ENCODE results near the gene FAM13A.
"Not testable (repeated sequence)": the region's sequence is repeated elsewhere in the genome, so short reads cannot be mapped to it uniquely, and the experiment has no call there.

The FAM13A gene

DNA sequence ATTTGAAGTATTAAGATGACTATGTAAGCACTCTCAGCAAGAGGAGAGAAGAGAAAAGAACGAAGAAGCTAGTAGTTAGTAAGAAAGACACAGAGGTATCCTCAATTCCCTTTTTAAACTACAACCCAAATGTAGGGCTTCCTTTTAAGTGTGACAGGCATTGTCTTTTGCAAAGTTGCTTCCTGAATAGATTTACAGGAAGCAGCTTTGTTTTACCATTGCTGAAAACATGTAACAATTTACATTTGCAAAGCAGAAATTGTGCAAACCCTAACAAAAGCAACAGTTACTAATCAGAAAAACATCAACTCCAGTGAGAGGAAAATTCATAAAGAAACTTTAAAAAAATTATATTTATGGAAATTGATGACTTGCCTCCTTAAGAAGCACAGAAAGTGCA lies 96.4 kb downstream of the FAM13A start:
- no peak for DNase-seq (ENCODE audit: low read depth)

- no peak for DNase-seq (ENCODE audit: low read depth)
Observed at GRCh38 chr4:88958080-88958479, 98.9 kb downstream of the FAM13A start.

GRCh38 chr4:88957570-88957969 lies 99.4 kb downstream of the FAM13A start:
- no peak for DNase-seq (ENCODE audit: low read depth)

DNA sequence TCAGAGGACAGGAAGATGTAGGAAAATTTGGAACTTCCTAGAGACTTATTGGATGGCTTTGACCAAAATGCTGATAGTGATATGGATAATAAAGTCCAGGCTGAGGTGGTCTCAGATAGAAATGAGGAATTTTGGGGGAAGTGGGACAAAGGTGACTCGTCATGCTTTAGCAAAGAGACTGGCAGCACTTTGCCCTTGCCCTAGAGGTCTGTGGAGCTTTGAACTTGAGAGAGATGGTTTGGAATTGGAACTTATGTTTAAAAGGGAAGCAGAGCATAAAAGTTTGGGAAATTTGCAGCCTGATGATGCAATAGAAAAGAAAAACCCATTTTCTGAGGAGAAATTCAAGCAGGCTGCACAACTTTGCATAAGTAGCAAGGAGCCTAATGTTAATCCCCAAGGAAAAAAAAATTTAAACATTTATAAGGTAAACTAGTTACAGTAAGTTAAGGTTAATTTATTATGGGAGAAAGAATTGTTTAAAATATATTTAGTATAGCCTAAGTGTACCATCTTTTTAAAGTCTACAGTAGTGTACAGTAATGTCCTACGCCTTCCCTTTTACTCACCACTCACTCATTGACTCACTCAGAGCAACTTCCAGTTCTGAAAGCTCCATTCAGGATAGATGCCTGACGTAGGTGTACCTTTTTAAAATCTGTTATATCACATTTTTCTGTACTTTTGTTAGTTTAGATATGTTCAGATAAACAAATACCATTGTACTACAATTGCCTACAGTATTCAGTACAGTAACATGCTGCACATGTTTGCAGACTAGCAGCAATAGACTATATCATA lies 101.2 kb downstream of the FAM13A start:
- DNase-seq (ENCODE audit: low read depth) = no peak

- DNase-seq (ENCODE audit: low read depth) = no peak
Observed at GRCh38 chr4:88953400-88953799, 103.6 kb downstream of the FAM13A start.

DNA sequence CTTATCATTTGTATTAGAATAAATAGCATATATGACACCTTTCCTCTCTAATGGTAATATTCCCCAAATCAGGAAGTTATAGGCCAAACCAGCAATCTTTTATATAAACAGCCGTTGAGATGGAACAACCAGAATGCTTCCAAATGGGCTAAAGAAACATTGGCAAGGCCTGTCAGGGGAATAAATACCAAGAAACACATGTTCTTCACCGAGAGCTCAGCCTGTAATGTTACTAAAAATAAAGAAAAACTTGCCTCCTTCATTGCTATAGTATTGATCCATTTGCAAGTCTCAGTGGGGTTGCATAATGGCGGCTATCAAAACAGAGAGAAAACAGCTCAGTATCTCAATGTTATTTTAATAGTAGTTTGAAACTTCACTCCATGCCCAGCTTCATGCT lies 104.9 kb downstream of the FAM13A start:
- DNase-seq (ENCODE audit: low read depth) = peak; percentile 55

DNA sequence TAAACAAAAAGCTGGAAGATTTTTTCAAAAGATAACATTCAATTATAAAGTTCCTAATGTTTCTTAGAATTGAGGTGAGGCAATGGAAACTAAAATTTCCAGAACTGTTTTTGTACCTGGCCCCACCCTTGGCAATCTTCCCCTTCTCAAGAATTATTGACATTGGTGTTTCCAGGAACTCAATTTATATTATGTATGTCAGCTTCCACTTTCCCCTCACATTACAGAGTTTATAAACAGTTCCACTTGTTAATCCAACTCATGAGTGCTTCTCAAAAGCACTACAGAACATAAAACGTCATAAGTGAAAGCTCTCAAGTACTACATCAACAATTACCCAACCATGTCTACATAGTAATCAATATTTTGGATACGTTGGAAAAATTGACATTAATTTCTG lies 107.4 kb downstream of the FAM13A start:
- no peak for DNase-seq (ENCODE audit: low read depth)

GRCh38 chr4:88940506-88940905 lies 116.5 kb downstream of the FAM13A start:
- no peak for DNase-seq (ENCODE audit: low read depth)

DNA sequence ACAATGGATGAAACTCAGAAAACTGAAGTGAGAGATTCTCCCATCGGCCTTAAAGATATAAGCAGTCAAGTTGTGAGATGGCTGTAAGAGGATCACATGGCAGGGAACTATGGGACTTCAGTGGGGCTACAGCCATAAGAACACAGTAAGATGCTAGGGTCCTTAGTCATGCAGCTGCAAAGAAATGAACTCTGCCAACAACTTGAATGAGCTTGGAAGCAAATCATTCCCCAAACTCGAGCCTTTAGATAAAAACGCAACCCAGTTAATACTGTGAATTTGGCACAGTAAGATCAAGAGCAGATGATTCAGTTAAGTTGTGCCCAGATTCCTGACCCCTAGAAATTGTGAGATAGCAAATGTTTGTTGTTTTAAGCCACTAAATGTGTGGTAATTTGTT lies 117.3 kb downstream of the FAM13A start:
- peak; percentile 51 for DNase-seq (ENCODE audit: low read depth)

DNA sequence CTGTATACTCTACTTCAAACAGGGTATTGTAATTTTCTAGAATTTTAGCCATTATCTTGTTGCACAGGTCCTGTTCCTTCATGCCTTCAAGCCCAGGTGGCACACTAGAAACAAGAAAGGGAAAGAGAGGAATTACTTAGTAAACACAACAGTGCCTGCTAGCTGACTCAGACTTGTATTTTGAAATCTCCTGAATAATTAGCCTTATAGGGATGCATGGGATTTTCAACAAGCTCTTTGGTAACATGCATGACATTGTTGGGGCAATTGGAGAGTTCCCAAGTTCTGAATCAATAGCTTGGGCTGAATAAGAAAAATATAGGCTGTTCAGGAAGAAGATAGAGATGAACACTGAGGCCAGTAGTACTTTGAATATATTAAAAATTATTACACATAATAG lies 118.8 kb downstream of the FAM13A start:
- DNase-seq (ENCODE audit: low read depth) = peak; percentile 83

- no peak for DNase-seq (ENCODE audit: low read depth)
Observed at GRCh38 chr4:88937081-88937480, 119.9 kb downstream of the FAM13A start.

DNA sequence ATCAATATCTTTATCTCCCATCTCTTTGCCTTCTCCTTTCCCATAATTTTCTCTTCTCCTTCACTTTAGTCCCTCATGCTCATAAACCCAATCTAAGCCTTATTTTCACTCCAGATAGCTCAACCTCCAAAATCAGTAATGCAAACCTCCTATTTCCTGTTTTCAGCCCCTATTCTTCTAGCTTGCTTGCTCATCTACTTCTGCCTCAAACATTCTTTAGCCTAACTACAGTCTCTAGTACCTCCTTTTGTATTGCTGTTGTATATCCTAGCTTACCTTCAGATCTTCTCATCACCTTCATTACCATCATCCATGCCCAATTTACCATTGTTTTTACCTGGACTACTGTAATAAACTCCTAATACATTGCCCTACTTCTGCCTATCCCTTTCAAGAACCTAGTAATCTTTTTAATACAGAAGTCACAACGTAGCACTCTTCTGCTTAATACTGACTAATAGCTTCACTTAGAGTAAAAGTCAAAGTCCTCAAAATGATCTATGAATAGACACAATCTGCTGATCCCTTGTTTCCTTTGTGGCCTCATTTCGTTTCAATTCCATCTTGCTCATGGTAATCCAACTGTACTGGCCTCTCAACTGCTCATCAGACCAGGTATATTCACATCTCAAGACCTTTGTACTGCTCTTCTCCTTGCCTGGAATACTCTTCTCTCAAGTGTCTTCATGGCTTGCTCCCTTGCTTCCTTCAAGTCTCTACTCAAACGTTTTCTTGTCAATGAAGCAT lies 123.4 kb downstream of the FAM13A start:
- no peak for DNase-seq (ENCODE audit: low read depth)

GRCh38 chr4:88928852-88929251 lies 128.1 kb downstream of the FAM13A start:
- no peak for DNase-seq (ENCODE audit: low read depth)

DNA sequence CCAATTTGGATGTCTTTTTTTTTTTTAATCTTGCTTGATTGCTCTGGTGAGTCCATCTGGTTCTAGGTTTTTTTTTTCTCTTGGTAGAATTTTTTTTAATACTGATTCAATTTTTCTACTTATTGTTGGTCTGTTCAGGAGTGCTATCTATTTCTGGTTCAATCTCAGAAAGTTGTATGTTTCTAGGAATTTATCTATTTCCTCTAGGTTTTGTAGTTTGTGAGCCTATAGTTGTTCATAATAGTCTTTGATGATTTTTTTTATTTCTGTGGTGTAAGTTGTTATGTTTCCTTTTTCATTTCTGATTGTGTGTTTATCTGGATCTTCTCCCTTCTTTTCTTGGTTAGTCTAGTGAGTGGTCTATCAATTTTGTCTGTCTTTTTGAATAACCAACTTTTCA lies 129.6 kb downstream of the FAM13A start:
- DNase-seq (ENCODE audit: low read depth) = no peak

- no peak for DNase-seq (ENCODE audit: low read depth)
Observed at GRCh38 chr4:88919056-88919455, 137.9 kb downstream of the FAM13A start.

GRCh38 chr4:88913181-88913580 lies 143.8 kb downstream of the FAM13A start:
- DNase-seq (ENCODE audit: low read depth) = not testable (repeated sequence)

DNA sequence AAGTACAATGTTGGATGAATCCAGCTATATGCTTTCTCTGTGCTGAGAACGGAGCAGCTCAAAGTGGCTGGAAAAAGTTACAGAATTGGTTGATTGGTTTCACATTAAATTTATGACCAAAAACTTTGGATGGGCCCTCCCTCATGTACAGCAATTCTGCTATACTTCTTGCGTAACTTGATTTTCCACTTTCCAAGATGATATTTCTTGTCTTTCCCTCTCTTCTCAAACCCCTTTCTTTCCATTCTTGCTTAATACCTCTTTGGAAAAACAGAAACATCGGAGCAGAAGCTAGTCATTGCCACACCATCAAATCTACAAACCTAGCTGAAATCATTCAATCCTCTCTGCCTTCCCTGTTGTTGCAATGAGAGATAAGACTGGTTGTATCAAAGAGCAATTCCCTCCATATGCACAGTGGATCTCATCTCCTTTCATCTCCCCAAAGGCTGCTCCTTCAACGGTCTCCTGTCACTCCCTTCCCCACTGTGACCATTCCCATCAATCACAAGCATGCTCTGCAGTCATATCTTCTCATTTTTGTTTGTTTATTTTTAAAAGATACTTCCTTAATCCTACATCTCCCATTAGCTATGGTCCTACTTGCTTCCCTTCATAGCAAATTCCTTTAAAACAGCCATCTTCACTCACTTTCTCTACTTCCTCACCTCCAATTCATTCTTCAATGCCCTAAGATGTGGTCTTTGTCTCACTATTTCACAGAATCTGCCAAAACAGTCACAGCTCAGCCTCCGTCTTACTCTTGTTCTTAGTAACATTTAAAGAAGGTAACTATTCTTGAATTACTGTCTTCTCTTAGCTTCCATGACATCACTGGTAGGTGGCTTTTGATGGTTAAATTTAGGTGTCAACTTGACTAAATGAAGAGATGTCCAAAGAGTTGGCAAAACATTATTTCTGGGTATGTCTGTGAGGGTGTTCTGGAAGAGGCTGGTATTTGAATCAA lies 145.5 kb downstream of the FAM13A start:
- DNase-seq (ENCODE audit: low read depth) = no peak

- DNase-seq (ENCODE audit: low read depth) = no peak
Observed at GRCh38 chr4:88910101-88910500, 146.9 kb downstream of the FAM13A start.

GRCh38 chr4:88908521-88908920 lies 148.5 kb downstream of the FAM13A start:
- no peak for DNase-seq (ENCODE audit: low read depth)

GRCh38 chr4:88908003-88908402 lies 149.0 kb downstream of the FAM13A start:
- no peak for DNase-seq (ENCODE audit: low read depth)

DNA sequence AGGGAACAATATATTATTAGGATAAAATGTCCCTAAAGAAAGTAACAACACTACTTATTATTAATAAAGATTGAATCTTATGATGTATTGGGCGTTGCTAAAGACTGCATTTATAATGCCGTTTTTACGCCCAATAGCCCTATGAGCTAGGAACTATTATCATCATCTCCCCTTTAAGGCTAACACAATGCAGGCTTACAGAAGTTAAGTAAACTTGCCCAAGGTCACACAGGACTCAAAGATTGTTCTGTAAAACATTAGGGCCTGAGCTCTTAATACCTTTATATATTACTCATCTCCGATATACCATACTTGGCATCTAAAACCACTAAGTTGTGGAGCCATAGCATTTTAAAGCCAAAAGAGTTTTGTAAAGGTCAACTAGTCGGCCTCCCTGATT lies 149.5 kb downstream of the FAM13A start:
- no peak for DNase-seq (ENCODE audit: low read depth)

- not testable (repeated sequence) for DNase-seq (ENCODE audit: low read depth)
Observed at GRCh38 chr4:88904240-88904639, 152.7 kb downstream of the FAM13A start.

Measured in fibroblast of the conjunctiva (primary cell).